Measurements from ENCODE around the gene DYNC2H1.
"Not testable (repeated sequence)": the region's sequence is repeated elsewhere in the genome, so short reads cannot be mapped to it uniquely, and the experiment has no call there.

Gene DYNC2H1

GRCh38 chr11:103108933-103109817 lies at the start of gene DYNC2H1:
Gene DYNC2H1, plus strand, starts transcription at chr11:103109426. Its CDS starts 149 bp downstream, at chr11:103109575.
- peak; percentile 93 for DNase-seq

GRCh38 chr11:103061656-103062055 lies 47.6 kb upstream of the DYNC2H1 start:
- DNase-seq: no peak

- DNase-seq: no peak
Measured at GRCh38 chr11:103067118-103067517, 42.1 kb upstream of the DYNC2H1 start.

GRCh38 chr11:103069367-103069766 lies 39.9 kb upstream of the DYNC2H1 start:
- no peak for DNase-seq

GRCh38 chr11:103070142-103070541 lies 39.1 kb upstream of the DYNC2H1 start:
- DNase-seq: no peak

GRCh38 chr11:103071008-103071407 lies 38.2 kb upstream of the DYNC2H1 start:
- no peak for DNase-seq

GRCh38 chr11:103076361-103076760 lies 32.9 kb upstream of the DYNC2H1 start:
- no peak for DNase-seq

- no peak for DNase-seq
Measured at GRCh38 chr11:103077554-103077953, 31.7 kb upstream of the DYNC2H1 start.

GRCh38 chr11:103078710-103079109 lies 30.5 kb upstream of the DYNC2H1 start:
- DNase-seq: no peak

- DNase-seq: no peak
Measured at GRCh38 chr11:103079833-103080232, 29.4 kb upstream of the DYNC2H1 start.

GRCh38 chr11:103085758-103086365 lies 23.4 kb upstream of the DYNC2H1 start:
- DNase-seq: no peak

- no peak for DNase-seq
Measured at GRCh38 chr11:103086461-103086860, 22.8 kb upstream of the DYNC2H1 start.

GRCh38 chr11:103091064-103091800 lies 18.0 kb upstream of the DYNC2H1 start:
- peak; percentile 68 for DNase-seq

GRCh38 chr11:103091801-103092524 lies 17.3 kb upstream of the DYNC2H1 start, which contains the start of gene DCUN1D5:
Gene DCUN1D5, minus strand, starts transcription at chr11:103092160. Its CDS starts 288 bp downstream, at chr11:103091872.
- DNase-seq: peak; percentile 95

- DNase-seq: no peak
Measured at GRCh38 chr11:103097279-103097678, 11.9 kb upstream of the DYNC2H1 start.

GRCh38 chr11:103109818-103110388 lies 677 bp downstream of the DYNC2H1 start:
- DNase-seq: no peak

- no peak for DNase-seq
Measured at GRCh38 chr11:103110391-103110790, 1.2 kb downstream of the DYNC2H1 start.

GRCh38 chr11:103111400-103111799 lies 2.2 kb downstream of the DYNC2H1 start:
- no peak for DNase-seq

GRCh38 chr11:103112364-103112763 lies 3.1 kb downstream of the DYNC2H1 start:
- DNase-seq: no peak

GRCh38 chr11:103114836-103115235 lies 5.6 kb downstream of the DYNC2H1 start:
- DNase-seq: no peak

GRCh38 chr11:103125462-103125861 lies 16.2 kb downstream of the DYNC2H1 start:
- DNase-seq: no peak

- DNase-seq: not testable (repeated sequence)
Measured at GRCh38 chr11:103141986-103142385, 32.8 kb downstream of the DYNC2H1 start.

All from COR-L47 (cell line).